Activated CD8-positive, alpha-beta memory T cell treated with anti-CD3 and anti-CD28 coated beads for 36 hours (primary cell): Measurements from ENCODE around the gene TSACC. TPM values are rescaled to one million over a fixed set of nuclear protein-coding genes. Genes with fewer than 3 reads are reported as not detected.
"Not testable (repeated sequence)": the region's sequence is repeated elsewhere in the genome, so short reads cannot be mapped to it uniquely, and the experiment has no call there.

Experiments used
- CTCF ChIA-PET: fragments of 350-600 bp; sonication (Branson Sonifier 250); formaldehyde crosslinking; loops from one replicate; lab custom pipeline; 2021; ENCODE audit warnings: antibody characterized with exemption; lab: Charles Lee
- POLR2A ChIA-PET: fragments of 350-600 bp; sonication (Branson Sonifier 250); formaldehyde crosslinking; loops from one replicate; lab custom pipeline; 2021; ENCODE audit warnings: antibody characterized with exemption; lab: Charles Lee
- total RNA-seq, 2 experiments: library from RNA; stranded (reverse); gene quantifications; one replicate each; pipeline ENCODE4 v1.2.3, GENCODE V29; 2021

TSACC gene
- total RNA-seq, 2 experiments from 2014 or later: 0.36 TPM; not detected in 1

GRCh38 chr1:156337052-156337887 lies 1.1 kb upstream of the TSACC start:
- CTCF ChIA-PET: interaction anchor here (0.7 to 2.3 kb wide), 4 partner anchors 12 to 48 kb away, joined by 3 to 10 read pairs (median 5); no protein-coding TSS in a partner anchor
- POLR2A ChIA-PET: interaction anchor here (0.6 to 1.3 kb wide), 5 partner anchors 34 to 477 kb away, joined by 3 to 8 read pairs (median 4); partner anchors contain the start of gene SMG5

GRCh38 chr1:156337888-156338179 lies 492 bp upstream of the TSACC start:
- ChIA-PET CTCF (interaction anchor here (1.7 to 2.3 kb wide), 2 partner anchors 13 to 48 kb away, joined by 7 to 10 read pairs; no protein-coding TSS in a partner anchor), POLR2A (interaction anchor here (0.6 to 1.3 kb wide), 6 partner anchors 34 to 478 kb away, joined by 3 to 8 read pairs (median 4); partner anchors contain the start of genes PMF1 and SMG5)

GRCh38 chr1:156342166-156342955 lies 4.0 kb downstream of the TSACC start:
- POLR2A ChIA-PET: no interaction called here
- CTCF ChIA-PET: interaction anchor here (1.5 to 2.2 kb wide), 2 partner anchors 43 to 138 kb away, joined by 3 to 7 read pairs; no protein-coding TSS in a partner anchor

GRCh38 chr1:156344409-156344808 lies 6.1 kb downstream of the TSACC start:
- ChIA-PET POLR2A (no interaction called here), CTCF (no interaction called here)

- CTCF ChIA-PET: interaction anchor here (0.6 to 0.8 kb wide), 2 partner anchors 100 to 123 kb away, joined by 3 to 4 read pairs; no protein-coding TSS in a partner anchor
Measured at GRCh38 chr1:156346035-156346434, 7.7 kb downstream of the TSACC start.

GRCh38 chr1:156346636-156347035 lies 8.3 kb downstream of the TSACC start:
- POLR2A ChIA-PET: no interaction called here
- CTCF ChIA-PET: interaction anchor here (0.8 kb wide), 1 partner anchor 99 kb away, joined by 3 read pairs; no protein-coding TSS in a partner anchor

More at GRCh38 chr1:156346035-156346434, 7.7 kb downstream of the TSACC start:
- POLR2A ChIA-PET: not testable (repeated sequence)

GRCh38 chr1:156347331-156347730 lies 9.0 kb downstream of the TSACC start:
- ChIA-PET CTCF (interaction anchor here (0.6 to 1.7 kb wide), 2 partner anchors 85 to 98 kb away, joined by 3 to 7 read pairs; no protein-coding TSS in a partner anchor), POLR2A (no interaction called here)

GRCh38 chr1:156352481-156352880 lies 14.2 kb downstream of the TSACC start:
- POLR2A ChIA-PET: not testable (repeated sequence)
- CTCF ChIA-PET: interaction anchor here (0.7 to 1.7 kb wide), 4 partner anchors 14 to 94 kb away, joined by 3 to 5 read pairs (median 4); no protein-coding TSS in a partner anchor

- POLR2A ChIA-PET: no interaction called here
- CTCF ChIA-PET: interaction anchor here (0.9 to 2.0 kb wide), 4 partner anchors 30 to 260 kb away, joined by 3 to 8 read pairs (median 4); no protein-coding TSS in a partner anchor
Measured at GRCh38 chr1:156356262-156356874, 18.0 kb downstream of the TSACC start.

- ChIA-PET POLR2A (no interaction called here), CTCF (interaction anchor here (0.9 to 2.0 kb wide), 4 partner anchors 29 to 89 kb away, joined by 3 to 8 read pairs (median 6); no protein-coding TSS in a partner anchor)
Measured at GRCh38 chr1:156356875-156357534, 18.7 kb downstream of the TSACC start.

- CTCF ChIA-PET: interaction anchor here (1.1 to 2.0 kb wide), 3 partner anchors 28 to 123 kb away, joined by 3 to 8 read pairs (median 3); no protein-coding TSS in a partner anchor
- POLR2A ChIA-PET: no interaction called here
Measured at GRCh38 chr1:156357977-156358376, 19.7 kb downstream of the TSACC start.

- ChIA-PET CTCF (interaction anchor here (0.9 to 2.0 kb wide), 4 partner anchors 27 to 122 kb away, joined by 3 to 8 read pairs (median 3); no protein-coding TSS in a partner anchor), POLR2A (no interaction called here)
Measured at GRCh38 chr1:156358641-156359040, 20.3 kb downstream of the TSACC start.

GRCh38 chr1:156359249-156359648 lies 20.9 kb downstream of the TSACC start:
- POLR2A ChIA-PET: no interaction called here

GRCh38 chr1:156359973-156360372 lies 21.6 kb downstream of the TSACC start:
- CTCF ChIA-PET: interaction anchor here (1.1 kb wide), 1 partner anchor 26 kb away, joined by 3 read pairs; no protein-coding TSS in a partner anchor
- POLR2A ChIA-PET: no interaction called here

More at GRCh38 chr1:156359249-156359648, 20.9 kb downstream of the TSACC start:
- CTCF ChIA-PET: interaction anchor here (0.9 to 2.0 kb wide), 2 partner anchors 27 to 39 kb away, joined by 3 to 8 read pairs; no protein-coding TSS in a partner anchor

GRCh38 chr1:156360534-156360933 lies 22.2 kb downstream of the TSACC start:
- CTCF ChIA-PET: interaction anchor here (1.1 to 1.4 kb wide), 2 partner anchors 25 to 85 kb away, joined by 3 read pairs; no protein-coding TSS in a partner anchor
- POLR2A ChIA-PET: no interaction called here

GRCh38 chr1:156365754-156366153 lies 27.4 kb downstream of the TSACC start:
- CTCF ChIA-PET: interaction anchor here (1.1 to 1.2 kb wide), 2 partner anchors 13 to 115 kb away, joined by 3 to 4 read pairs; no protein-coding TSS in a partner anchor
- POLR2A ChIA-PET: no interaction called here

GRCh38 chr1:156366378-156367166 lies 28.2 kb downstream of the TSACC start:
- CTCF ChIA-PET: interaction anchor here (1.1 to 1.2 kb wide), 2 partner anchors 14 to 114 kb away, joined by 3 to 4 read pairs; no protein-coding TSS in a partner anchor
- POLR2A ChIA-PET: no interaction called here
